ENCODE data around the gene SLC10A6. TPM values are rescaled to one million over a fixed set of nuclear protein-coding genes. Genes with fewer than 3 reads are reported as not detected.

The SLC10A6 gene
- total RNA-seq, 1 donor from 2014 or later = not detected

- H3K4me3 Mint-ChIP-seq = no peak overlapping the region
- no peak for DNase-seq (ENCODE audit: extremely low spot score, unreplicated experiment)
- H3K27ac Mint-ChIP-seq = peak overlapping the region; percentile 73
- no peaks in the 10 kb centered on the region for H3K27me3 Mint-ChIP-seq
- H3K4me1 Mint-ChIP-seq (ENCODE audit: unreplicated experiment) = peaks cover 27% of the 10 kb centered on the region
- peaks cover 6% of the 10 kb centered on the region for H3K9me3 Mint-ChIP-seq
- TF ChIP-seq CTCF (conservative IDR thresholded peaks at IDR 0.05) = no peak
- no peaks in the 10 kb centered on the region for H3K36me3 Mint-ChIP-seq
These were observed 3.6 kb downstream of the SLC10A6 start for GRCh38 chr4:86845593-86845992.

- no peak for DNase-seq (ENCODE audit: extremely low spot score, unreplicated experiment)
- no peak overlapping the region for H3K27ac Mint-ChIP-seq
- H3K27me3 Mint-ChIP-seq = no peaks in the 10 kb centered on the region
- no peak for TF ChIP-seq CTCF (conservative IDR thresholded peaks at IDR 0.05)
- H3K36me3 Mint-ChIP-seq = no peaks in the 10 kb centered on the region
- no peak overlapping the region for H3K4me3 Mint-ChIP-seq
- H3K4me1 Mint-ChIP-seq (ENCODE audit: unreplicated experiment) = peaks cover 7% of the 10 kb centered on the region
- H3K9me3 Mint-ChIP-seq = peaks cover 6% of the 10 kb centered on the region
These were observed 7.9 kb downstream of the SLC10A6 start for GRCh38 chr4:86841309-86841708.

- Mint-ChIP-seq H3K4me1 (ENCODE audit: unreplicated experiment) (peaks cover 6% of the 10 kb centered on the region), H3K9me3 (peaks cover 6% of the 10 kb centered on the region), H3K36me3 (no peaks in the 10 kb centered on the region), H3K27ac (no peak overlapping the region), H3K4me3 (no peak overlapping the region), H3K27me3 (no peaks in the 10 kb centered on the region)
- no peak for TF ChIP-seq CTCF (conservative IDR thresholded peaks at IDR 0.05)
- no peak for DNase-seq (ENCODE audit: extremely low spot score, unreplicated experiment)
These were observed 8.3 kb downstream of the SLC10A6 start for GRCh38 chr4:86840858-86841257.

GRCh38 chr4:86837691-86838503, 11.3 kb downstream of the SLC10A6 start:
- TF ChIP-seq CTCF (conservative IDR thresholded peaks at IDR 0.05) = no peak
- Mint-ChIP-seq H3K36me3 (no peaks in the 10 kb centered on the region), H3K27ac (no peak overlapping the region), H3K9me3 (peaks cover 5% of the 10 kb centered on the region), H3K4me1 (ENCODE audit: unreplicated experiment) (no peaks in the 10 kb centered on the region), H3K27me3 (no peaks in the 10 kb centered on the region), H3K4me3 (no peak overlapping the region)
- DNase-seq (ENCODE audit: extremely low spot score, unreplicated experiment) = no peak

GRCh38 chr4:86835677-86836076, 13.5 kb downstream of the SLC10A6 start:
- Mint-ChIP-seq H3K9me3 (peaks cover 13% of the 10 kb centered on the region), H3K4me3 (no peak overlapping the region), H3K4me1 (ENCODE audit: unreplicated experiment) (peaks cover 10% of the 10 kb centered on the region), H3K27ac (no peak overlapping the region), H3K36me3 (no peaks in the 10 kb centered on the region), H3K27me3 (no peaks in the 10 kb centered on the region)
- DNase-seq (ENCODE audit: extremely low spot score, unreplicated experiment) = no peak
- TF ChIP-seq CTCF (conservative IDR thresholded peaks at IDR 0.05) = no peak
